C4-2B (cell line): ENCODE data around the gene FAM177A1.

Experiments used
- CTCF ChIP-seq: fragments of 450-650 bp; conservative IDR thresholded peaks from 2 replicates; pipeline ENCODE4 v1.5.1; 2017; ENCODE audit warnings: mild to moderate bottlenecking
- ZFX ChIP-seq: fragments of 450-650 bp; IDR thresholded peaks from 2 replicates; pipeline ENCODE4 v1.6.1; 2017

- no peak for TF ChIP-seq CTCF
- no peak for TF ChIP-seq ZFX
These were observed 46.6 kb upstream of the FAM177A1 start for GRCh38 chr14:34999500-34999899.
